ENCODE data around the gene ALPK1.

GRCh38 chr4:112374850-112375249 is 77.7 kb downstream of the ALPK1 start:
- TF ChIP-seq SMC3 (conservative IDR thresholded peaks at IDR 0.05; ENCODE audit: poor library complexity) (no peak), CTCF (IDR thresholded peaks at IDR 0.05; ENCODE audit: poor library complexity, severe bottlenecking) (no peak), TAF1 (IDR thresholded peaks at IDR 0.05; ENCODE audit: low read depth) (no peak), EZH2 (IDR thresholded peaks at IDR 0.05; ENCODE audit: borderline replicate concordance, insufficient read depth, low read length, poor library complexity, severe bottlenecking) (no peak)

Measured in neural cell (in vitro differentiated cells).